Islet of Langerhans (tissue), 1 donor: ENCODE measurements around the gene C1QTNF12.
"Not testable (repeated sequence)": the region's sequence is repeated elsewhere in the genome, so short reads cannot be mapped to it uniquely, and the experiment has no call there.

Experiments
- FAIRE-seq: peaks from one replicate; lab custom pipeline; 2011; peaks lifted over from hg19 to GRCh38; lab: Jason Lieb, UNC

C1QTNF12 gene

GRCh38 chr1:1199141-1199960 is 47.2 kb downstream of the C1QTNF12 start:
- no peak for FAIRE-seq

GRCh38 chr1:1198423-1199140 is 47.9 kb downstream of the C1QTNF12 start:
- no peak for FAIRE-seq

GRCh38 chr1:1197551-1198422 is 48.7 kb downstream of the C1QTNF12 start:
- no peak for FAIRE-seq

- FAIRE-seq, result no peak
These were observed 49.4 kb downstream of the C1QTNF12 start for GRCh38 chr1:1197188-1197500.

- FAIRE-seq, result no peak
These were observed 49.9 kb downstream of the C1QTNF12 start for GRCh38 chr1:1196431-1197187.

GRCh38 chr1:1195726-1196125 is 50.8 kb downstream of the C1QTNF12 start:
- not testable (repeated sequence) for FAIRE-seq

GRCh38 chr1:1194723-1195122 is 51.8 kb downstream of the C1QTNF12 start:
- no peak for FAIRE-seq
